A549 (cell line): ENCODE results near the gene EID2. TPM values are rescaled to one million over a fixed set of nuclear protein-coding genes. Genes with fewer than 3 reads are reported as not detected.

Experiments used
- ATAC-seq, 2 experiments: fragments of 200-7000 bp in 1 of 2; fragments of >200 bp in 1 of 2; cut with Nextera tagmentation in 1 of 2; cut with Tn5 transposase in 1 of 2; 3 replicates each; pipeline versions ENCODE4 v1.8.0 to v1.9.1; 2018 to 2020; ENCODE audit warnings: mild to moderate bottlenecking in 1 of 2, moderate library complexity in 1 of 2
- CTCF ChIA-PET: fragments of 300-600 bp; sonication (Branson Sonifier 250); formaldehyde crosslinking; extraction: SDS; loops from one replicate; lab custom pipeline; 2021; ENCODE audit warnings: antibody characterized with exemption, inconsistent platforms; lab: Yijun Ruan, JAX
- POLR2A ChIA-PET: fragments of 350-600 bp; formaldehyde crosslinking; extraction: SDS; loops from one replicate; lab custom pipeline; 2021; ENCODE audit warnings: antibody characterized with exemption, inconsistent platforms; lab: Yijun Ruan, JAX
- DNase-seq, 2 experiments: peaks; one replicate each; pipeline versions ENCODE4 v3.0.0 to v3.0.0-alpha.2; 2011 to 2016; ENCODE audit warnings: low read depth in 1 of 2, low spot score in 1 of 2
- FAIRE-seq: peaks from 2 replicates; lab custom pipeline; 2011; peaks lifted over from hg19 to GRCh38; lab: Jason Lieb, UNC
- H3K27ac ChIP-seq, 2 experiments: fragments of >200 bp; sonication (Bioruptor Twin); formaldehyde crosslinking; 3 replicates each; pipeline ENCODE4 v1.5.1; 2016 to 2017
- H3K4me1 ChIP-seq: fragments of >200 bp; sonication (Bioruptor Twin); formaldehyde crosslinking; 3 replicates; pipeline ENCODE4 v1.6.1; 2016
- H3K4me2 ChIP-seq: fragments of >200 bp; sonication (Bioruptor Twin); formaldehyde crosslinking; 3 replicates; pipeline ENCODE4 v1.6.1; 2016
- H3K4me3 ChIP-seq: fragments of >200 bp; sonication (Bioruptor Twin); formaldehyde crosslinking; 3 replicates; pipeline ENCODE4 v1.5.1; 2016
- H3K9me3 ChIP-seq: fragments of >200 bp; sonication (Bioruptor Twin); formaldehyde crosslinking; 3 replicates; pipeline ENCODE4 v1.6.1; 2016
- BCL3 ChIP-seq: fragments of >200 bp; sonication (Bioruptor Twin); formaldehyde crosslinking; IDR thresholded peaks from 3 replicates; pipeline ENCODE4 v1.6.1; 2016
- CBX8 ChIP-seq: fragments of 200-600 bp; sonication (generic); IDR thresholded peaks from 2 replicates; pipeline ENCODE4 v1.6.1; 2016
- CEBPB ChIP-seq, 2 experiments: fragments of >200 bp in 1 of 2; sonication (Bioruptor Twin) in 1 of 2; formaldehyde crosslinking in 1 of 2; IDR thresholded peaks; 2 replicates each; pipeline ENCODE4 v1.6.1; 2012 to 2016
- EHF ChIP-seq: fragments of 250-450 bp; sonication (Bioruptor Pico); IDR thresholded peaks from 2 replicates; pipeline ENCODE4 v1.5.0; 2020; ENCODE audit warnings: mild to moderate bottlenecking
- EHMT2 ChIP-seq: fragments of 200-600 bp; sonication (generic); IDR thresholded peaks from 2 replicates; pipeline ENCODE4 v1.6.1; 2016; ENCODE audit warnings: antibody characterized with exemption, low read depth, mild to moderate bottlenecking, moderate library complexity
- ELK1 ChIP-seq: fragments of 150-350 bp; IDR thresholded peaks from 2 replicates; pipeline ENCODE4 v1.6.1; 2014; ENCODE audit warnings: low read depth, mild to moderate bottlenecking, low read length
- ESRRA ChIP-seq: fragments of 150-350 bp; IDR thresholded peaks from 2 replicates; pipeline ENCODE4 v1.6.1; 2014; ENCODE audit warnings: mild to moderate bottlenecking, low read length, borderline replicate concordance
- FOSB ChIP-seq: fragments of 250-450 bp; sonication (Bioruptor Pico); IDR thresholded peaks from 2 replicates; pipeline ENCODE4 v1.5.0; 2020; ENCODE audit warnings: mild to moderate bottlenecking, moderate library complexity
- JUNB ChIP-seq: fragments of >200 bp; sonication (Bioruptor Twin); formaldehyde crosslinking; IDR thresholded peaks from 2 replicates; pipeline ENCODE4 v1.6.1; 2016
- MAFK ChIP-seq: fragments of 450-650 bp; IDR thresholded peaks from 2 replicates; pipeline ENCODE4 v1.6.1; 2014; ENCODE audit not compliant: partially characterized antibody
- NPAS2 ChIP-seq: fragments of 250-450 bp; sonication (Bioruptor Pico); IDR thresholded peaks from 2 replicates; pipeline ENCODE4 v1.8.0; 2022; ENCODE audit warnings: mild to moderate bottlenecking, moderate library complexity, borderline replicate concordance
- NR3C1 ChIP-seq: fragments of >200 bp; sonication (Bioruptor Twin); formaldehyde crosslinking; IDR thresholded peaks from 3 replicates; pipeline ENCODE4 v1.6.1; 2017
- POLR2A ChIP-seq: IDR thresholded peaks from 2 replicates; pipeline ENCODE4 v1.6.1; 2012; ENCODE audit warnings: mild to moderate bottlenecking, low read length
- POLR2AphosphoS2 ChIP-seq: conservative IDR thresholded peaks from 2 replicates; pipeline ENCODE4 v1.6.1; 2012; ENCODE audit warnings: low read length, improper control_type of control experiment, inconsistent platforms
- REST ChIP-seq: fragments of 200-600 bp; sonication (generic); IDR thresholded peaks from 2 replicates; pipeline ENCODE4 v1.6.1; 2016; ENCODE audit warnings: antibody characterized with exemption, mild to moderate bottlenecking, moderate library complexity
- RNF2 ChIP-seq: fragments of 200-600 bp; sonication (generic); IDR thresholded peaks from 2 replicates; pipeline ENCODE4 v1.6.1; 2016; ENCODE audit warnings: low read depth, mild to moderate bottlenecking, antibody characterized with exemption, moderate library complexity, borderline replicate concordance
- USF2 ChIP-seq: fragments of 450-650 bp; IDR thresholded peaks from 2 replicates; pipeline ENCODE4 v1.6.1; 2014; ENCODE audit warnings: antibody characterized with exemption
- ZC3H11A ChIP-seq: fragments of 450-650 bp; IDR thresholded peaks from 2 replicates; pipeline ENCODE4 v1.6.1; 2014; ENCODE audit warnings: antibody characterized with exemption, mild to moderate bottlenecking
- ZNF302 ChIP-seq: fragments of 250-450 bp; sonication (Bioruptor Pico); IDR thresholded peaks from 2 replicates; pipeline ENCODE4 v1.9.0; 2021; ENCODE audit warnings: inconsistent platforms, mild to moderate bottlenecking, moderate library complexity
- WGBS: methylation state at CpG from one replicate; pipeline ENCODE4 v1.1.6; 2017; ENCODE audit errors: missing lambda C conversion rate; 5-methylcytosine and 5-hydroxymethylcytosine counted together
- polyA plus RNA-seq, 4 experiments: library from polyadenylated mRNA; depleted of rRNA in 3 of 4; stranded (reverse); fragments of >200 nt; fragmentation: RNase III in 1 of 4; extraction: RNeasy Plus Mini Kit Qiagen cat#74134 plus additional on column Dnase treatment in 1 of 4; gene quantifications; 2 replicates in 3 of 4; 3 replicates in 1 of 4; pipeline ENCODE4 v1.2.3, GENCODE V29; 2011 to 2017
- TF ChIP-seq, protein P1 (sequence below): IDR thresholded peaks from 2 replicates; pipeline ENCODE4 v1.6.1; 2012

EID2 gene
- polyA plus RNA-seq, 2 of the 4 experiments (the other 2 are of a cell fraction), result 26.1 to 53.0 TPM

- TF ChIP-seq, protein P1, sequence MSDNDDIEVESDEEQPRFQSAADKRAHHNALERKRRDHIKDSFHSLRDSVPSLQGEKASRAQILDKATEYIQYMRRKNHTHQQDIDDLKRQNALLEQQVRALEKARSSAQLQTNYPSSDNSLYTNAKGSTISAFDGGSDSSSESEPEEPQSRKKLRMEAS, result no peak
- TF ChIP-seq POLR2AphosphoS2, result no peak
- no peak for TF ChIP-seq RNF2
Measured at GRCh38 chr19:39494661-39495060, 45.3 kb downstream of the EID2 start (continued).

- ChIA-PET CTCF (interaction anchor here (0.6 to 15.8 kb wide), 10 partner anchors 8 to 1085 kb away, joined by 3 to 305 read pairs (median 3); partner anchors contain the start of genes EID2B and SUPT5H), POLR2A (interaction anchor here (0.9 to 1.6 kb wide), 2 partner anchors 12 to 57 kb away, joined by 3 to 8 read pairs; partner anchors contain the start of genes RPS16 and TIMM50)
- DNase-seq (no peak), FAIRE-seq (no peak), ATAC-seq (no peak)
- H3K4me1 ChIP-seq, result peaks cover 10% of the 10 kb centered on the region
- no peak overlapping the region for H3K4me2 ChIP-seq
- TF ChIP-seq CEBPB (IDR thresholded peaks at IDR 0.05) (no peak), BCL3 (no peak), ESRRA (no peak), MAFK (no peak), ZNF302 (no peak), ELK1 (no peak), JUNB (no peak), ZC3H11A (no peak), EHF (CRISPR knock-in tag) (no peak), POLR2A (no peak), REST (no peak), NR3C1 (no peak), CBX8 (no peak), USF2 (no peak), EHMT2 (no peak), NPAS2 (CRISPR knock-in tag) (no peak), FOSB (CRISPR knock-in tag) (no peak)
- H3K27ac ChIP-seq, result no peak overlapping the region
- H3K4me3 ChIP-seq, result no peak overlapping the region
- no peaks in the 10 kb centered on the region for H3K9me3 ChIP-seq
- WGBS, result 85% methylated on average over 3 of the region's 3 CpGs
Measured at GRCh38 chr19:39492788-39493187, 47.2 kb downstream of the EID2 start.
